ELF-1 (cell line): ENCODE measurements around the gene GNG13.
"Not testable (repeated sequence)": the region's sequence is repeated elsewhere in the genome, so short reads cannot be mapped to it uniquely, and the experiment has no call there.

ENCODE experiments used
- DNase-seq: peaks from one replicate; pipeline ENCODE4 v3.0.0-alpha.2; 2016; ENCODE audit warnings: low read depth, low spot score

GNG13 gene

GRCh38 chr16:778447-778846 is 22.1 kb downstream of the GNG13 start:
- no peak for DNase-seq

GRCh38 chr16:777826-778225 is 22.7 kb downstream of the GNG13 start:
- no peak for DNase-seq

- no peak for DNase-seq
These were observed 23.7 kb downstream of the GNG13 start for GRCh38 chr16:776824-777223.

GRCh38 chr16:776298-776697 is 24.2 kb downstream of the GNG13 start:
- not testable (repeated sequence) for DNase-seq

GRCh38 chr16:775236-775796 is 25.2 kb downstream of the GNG13 start:
- no peak for DNase-seq

GRCh38 chr16:774086-775001 is 26.2 kb downstream of the GNG13 start:
- DNase-seq: no peak

- no peak for DNase-seq
These were observed 27.6 kb downstream of the GNG13 start for GRCh38 chr16:772959-773358.

GRCh38 chr16:770411-770810 is 30.1 kb downstream of the GNG13 start:
- no peak for DNase-seq

GRCh38 chr16:769934-770333 is 30.6 kb downstream of the GNG13 start:
- no peak for DNase-seq

- DNase-seq: peak; percentile 48
These were observed 31.2 kb downstream of the GNG13 start for GRCh38 chr16:769184-769784.

GRCh38 chr16:768428-768827 is 32.1 kb downstream of the GNG13 start:
- DNase-seq: no peak

GRCh38 chr16:767743-768235 is 32.7 kb downstream of the GNG13 start:
- DNase-seq: no peak

- no peak for DNase-seq
These were observed 33.5 kb downstream of the GNG13 start for GRCh38 chr16:766820-767640.

- DNase-seq: no peak
These were observed 34.3 kb downstream of the GNG13 start for GRCh38 chr16:766008-766819.

GRCh38 chr16:765488-765865 is 35.1 kb downstream of the GNG13 start:
- no peak for DNase-seq

GRCh38 chr16:764848-765487 is 35.6 kb downstream of the GNG13 start:
- no peak for DNase-seq

GRCh38 chr16:764184-764750 is 36.3 kb downstream of the GNG13 start:
- DNase-seq: no peak

- no peak for DNase-seq
These were observed 37.0 kb downstream of the GNG13 start for GRCh38 chr16:763369-764183.

- no peak for DNase-seq
These were observed 37.8 kb downstream of the GNG13 start for GRCh38 chr16:762595-763268.
